Pancreas (tissue), 10 donors: Measurements from ENCODE around the gene ADK. TPM values are rescaled to one million over a fixed set of nuclear protein-coding genes. Genes with fewer than 3 reads are reported as not detected.
"Not testable (repeated sequence)": the region's sequence is repeated elsewhere in the genome, so short reads cannot be mapped to it uniquely, and the experiment has no call there.

ENCODE experiments used
- ATAC-seq, 4 donors: fragments of 200-7000 bp; cut with Tn5 transposase; one replicate each; pipeline versions ENCODE4 v1.8.0 to v1.9.1; 2020; ENCODE audit warnings: mild to moderate bottlenecking in 4 of 4, moderate library complexity in 4 of 4
- DNase-seq, 6 donors: peaks; one replicate each; pipeline ENCODE4 v3.0.0-alpha.2; 2020
- FAIRE-seq: peaks from 2 replicates; lab custom pipeline; 2012; peaks lifted over from hg19 to GRCh38; lab: Jason Lieb, UNC
- H3K27ac ChIP-seq, 4 donors: fragments of 200-600 bp; sonication (generic); 1 replicate in 3 of 4; 2 replicates in 1 of 4; pipeline versions ENCODE4 v1.5.0 to v1.8.0; 2020
- H3K27me3 ChIP-seq, 4 donors: fragments of 200-600 bp; one replicate each; pipeline ENCODE4 v1.8.0; 2021
- H3K36me3 ChIP-seq, 3 donors: fragments of 200-600 bp; sonication (generic) in 1 of 3; one replicate each; pipeline versions ENCODE4 v1.5.0 to v1.8.0; 2020 to 2021
- H3K4me1 ChIP-seq, 3 donors: fragments of 200-600 bp; one replicate each; pipeline ENCODE4 v1.8.0; 2021
- H3K4me3 ChIP-seq, 4 donors: fragments of 200-600 bp; sonication (generic) in 2 of 4; one replicate each; pipeline versions ENCODE4 v1.5.0 to v1.8.0; 2020 to 2021
- H3K9me3 ChIP-seq, 4 donors: fragments of 200-600 bp; one replicate each; pipeline ENCODE4 v1.8.0; 2021
- CTCF ChIP-seq, 4 donors: fragments of 200-600 bp; sonication (generic) in 3 of 4; IDR thresholded peaks; one replicate each; pipeline versions ENCODE4 v1.5.0 to v1.8.0; 2021; ENCODE audit warnings: antibody characterized with exemption in 4 of 4
- WGBS, 2 donors: extraction: QIAGEN DNeasy Blood & Tissue Kit; methylation state at CpG; one replicate each; pipeline ENCODE4 v1.1.7; 2013; 5-methylcytosine and 5-hydroxymethylcytosine counted together
- intact Hi-C, 3 donors: fragments of 100-400 bp; cut with DNase I; formaldehyde crosslinking; loops; one replicate each; pipeline versions ENCODE4 v1.11.1 to v1.14.2; 2022
- polyA plus RNA-seq, 2 donors: library from polyadenylated mRNA; stranded (reverse); fragments of 200-250 nt; gene quantifications; one replicate each; pipeline ENCODE4 v1.2.3, GENCODE V29; 2013
- total RNA-seq, 6 donors: library from RNA; stranded (reverse); fragmentation: NEBNext Ultra II Directional in 4 of 6; extraction: Animal tissue kit (Norgen Biotek cat#: 25700) in 4 of 6; gene quantifications; one replicate each; pipeline versions ENCODE4 v1.2.1 to v1.2.4, GENCODE V29; 2021 to 2023
- donor health status: healthy with polysubstance abuse.
- donor health status: DM: no; HTN: no; CAD: no; lungs with moderate emphysema.
- donor health status: DM: no; HTN: no; CAD: no.
- donor health status: control.
- donor health status: control.
- donor health status: Bipolar disorder and iron deficiency.
- donor health status: DM: yes; HTN: yes; CAD: no.
- donor health status: DM: no; HTN: no; CAD: no.
- donor health status: DM: no; HTN: no; CAD: no.
- donor health status: DM: yes; HTN: yes; CAD: no.

ADK gene
- total and polyA plus RNA-seq, 8 donors = 6.5 to 17.3 (median 13.4) TPM

GRCh38 chr10:74297389-74298080 lies 146.5 kb downstream of the ADK start:
- Histone ChIP-seq H3K27ac (no peak overlapping the region), H3K9me3 (no peaks in the 10 kb centered on the region), H3K4me3 (no peak overlapping the region), H3K27me3 (no peaks in the 10 kb centered on the region), H3K4me1 (peaks cover 0 to 8% (median 5%) of the 10 kb centered on the region in 3 donors), H3K36me3 (no peaks in the 10 kb centered on the region)
- intact Hi-C loops = no loop called here
- TF ChIP-seq CTCF (IDR thresholded peaks at IDR 0.05) = no peak
- FAIRE-seq (no peak), ATAC-seq (no peak), DNase-seq (no peak)
- 92 to 96% methylated on average over 2 of the region's 2 CpGs for WGBS, 2 donors

- intact Hi-C loops, FAIRE-seq, H3K4me3 ChIP-seq, ATAC-seq, H3K4me1 ChIP-seq, H3K9me3 ChIP-seq, H3K36me3 ChIP-seq, H3K27ac ChIP-seq, DNase-seq, H3K27me3 ChIP-seq: not testable (repeated sequence)
- 99 to 100% methylated on average over 2 of the region's 2 CpGs for WGBS, 2 donors
These were observed 149.1 kb downstream of the ADK start for GRCh38 chr10:74300074-74300621.

- no peak overlapping the region for H3K4me3 ChIP-seq
- no peak overlapping the region for H3K27ac ChIP-seq
These were observed 149.6 kb downstream of the ADK start for GRCh38 chr10:74300666-74301065.

GRCh38 chr10:74305730-74306129 lies 154.7 kb downstream of the ADK start:
- TF ChIP-seq CTCF (IDR thresholded peaks at IDR 0.05) = no peak

More at GRCh38 chr10:74300666-74301065, 149.6 kb downstream of the ADK start:
- no peak for TF ChIP-seq CTCF (IDR thresholded peaks at IDR 0.05)
- Histone ChIP-seq H3K36me3 (no peaks in the 10 kb centered on the region), H3K9me3 (no peaks in the 10 kb centered on the region), H3K4me1 (no peaks in the 10 kb centered on the region), H3K27me3 (no peaks in the 10 kb centered on the region)
- 59 to 96% methylated on average over 1 of the region's 1 CpG for WGBS, 2 donors
- intact Hi-C loops = no loop called here
- no peak for FAIRE-seq
- no peak for DNase-seq
- no peak for ATAC-seq

GRCh38 chr10:74306227-74306982 lies 155.4 kb downstream of the ADK start:
- intact Hi-C loops = no loop called here

More at GRCh38 chr10:74305730-74306129, 154.7 kb downstream of the ADK start:
- 92 to 98% methylated on average over 3 of the region's 3 CpGs for WGBS, 2 donors
- DNase-seq = no peak
- intact Hi-C loops = no loop called here
- Histone ChIP-seq H3K4me1 (no peaks in the 10 kb centered on the region), H3K27me3 (no peaks in the 10 kb centered on the region), H3K36me3 (no peaks in the 10 kb centered on the region), H3K27ac (no peak overlapping the region), H3K9me3 (no peaks in the 10 kb centered on the region), H3K4me3 (no peak overlapping the region)
- ATAC-seq = no peak
- FAIRE-seq = no peak

More at GRCh38 chr10:74306227-74306982, 155.4 kb downstream of the ADK start:
- no peak overlapping the region for H3K27ac ChIP-seq
- no peak for TF ChIP-seq CTCF (IDR thresholded peaks at IDR 0.05)
- no peak for DNase-seq
- H3K36me3 ChIP-seq = no peaks in the 10 kb centered on the region
- no peak overlapping the region for H3K4me3 ChIP-seq
- H3K9me3 ChIP-seq = no peaks in the 10 kb centered on the region
- no peaks in the 10 kb centered on the region for H3K4me1 ChIP-seq
- FAIRE-seq = no peak
- no peaks in the 10 kb centered on the region for H3K27me3 ChIP-seq
- WGBS, 2 donors = 82 to 97% methylated on average over 3 of the region's 3 CpGs
- no peak for ATAC-seq
